GM18508 (cell line): ENCODE data around the gene ATP6V0C.
"Not testable (repeated sequence)": the region's sequence is repeated elsewhere in the genome, so short reads cannot be mapped to it uniquely, and the experiment has no call there.

Experiments used
- ATAC-seq: cut with Tn5 transposase; IDR thresholded peaks from one replicate; pipeline ENCODE4 v1.9.1; 2021; ENCODE audit warnings: moderate number of reproducible peaks; ENCODE audit not compliant: insufficient read depth, unreplicated experiment

ATP6V0C gene

DNA sequence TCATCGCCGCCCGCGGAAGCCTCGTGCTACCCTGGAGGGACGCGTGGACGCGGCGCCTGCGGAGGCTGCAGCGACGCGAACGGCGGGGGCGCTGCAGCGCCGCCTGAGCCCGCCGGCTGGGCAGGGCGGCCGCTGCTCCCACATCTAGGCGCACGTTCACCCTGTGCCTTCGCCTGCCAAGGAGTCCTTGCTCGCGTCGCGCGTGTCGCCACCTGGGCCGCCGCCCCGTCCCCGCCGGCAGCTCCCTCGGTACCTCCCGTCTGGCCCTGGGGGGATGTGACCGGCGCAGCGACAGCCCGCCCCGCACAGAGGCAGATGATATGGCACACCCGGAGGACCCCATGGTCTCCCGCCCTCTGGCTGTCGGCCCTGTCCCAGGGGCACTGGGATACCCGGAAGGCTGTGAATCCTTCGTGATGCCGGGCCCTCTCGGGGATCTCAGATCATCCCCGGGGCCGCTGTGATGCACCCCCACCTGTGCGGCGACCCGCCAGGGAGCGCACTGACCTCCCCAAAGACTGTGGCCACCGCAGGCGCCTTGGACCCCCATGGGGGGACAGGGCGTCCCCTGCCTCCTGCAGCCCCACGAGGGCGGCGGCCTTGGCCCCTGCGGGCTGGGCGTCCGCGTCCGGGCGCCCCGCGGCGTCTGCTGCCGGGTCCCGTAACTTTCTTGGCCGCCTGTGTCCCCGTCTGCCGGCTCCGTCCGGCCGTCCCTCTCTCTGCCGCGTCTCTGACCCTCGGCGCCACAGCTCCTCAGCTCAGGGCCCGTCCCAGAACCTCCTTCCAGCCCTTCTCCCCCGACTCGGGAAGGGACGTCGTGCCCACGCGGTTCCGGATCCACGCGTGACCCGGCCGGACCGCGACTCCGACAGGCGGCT, 39.5 kb upstream of the ATP6V0C start:
- ATAC-seq: no peak

DNA sequence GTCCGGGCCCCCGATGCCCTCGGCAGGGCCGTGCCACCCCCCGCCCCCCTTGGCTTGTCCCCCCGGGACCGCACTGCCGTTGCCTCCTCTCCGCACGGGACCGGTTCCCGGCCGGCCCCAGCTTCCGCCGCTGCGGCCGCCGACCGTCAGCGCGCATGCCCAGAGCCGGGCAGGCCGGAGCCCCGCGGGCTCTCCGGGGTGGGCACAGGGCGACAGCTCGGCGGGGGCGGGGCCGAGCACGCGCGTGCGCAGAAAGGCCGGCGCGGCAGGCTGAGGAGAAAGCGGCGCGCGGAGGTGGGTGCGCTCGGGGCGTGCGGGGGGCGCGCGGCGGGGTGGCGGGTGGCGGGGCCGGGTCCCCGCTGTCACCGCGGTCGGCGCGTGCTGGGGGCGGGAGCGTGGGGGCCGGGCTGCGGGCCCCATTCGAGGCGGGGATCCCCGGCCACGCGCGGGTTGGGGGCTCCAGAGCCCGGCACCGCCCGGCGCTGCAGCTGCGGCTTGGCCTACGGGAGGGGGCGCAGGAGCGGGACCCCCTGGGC, 38.8 kb upstream of the ATP6V0C start, which contains the start of gene TBC1D24:
Gene TBC1D24, plus strand, starts transcription at position 251 of the 536 bp plus-strand sequence. CDS start 21,022 bp downstream, outside the sequence.
- no peak for ATAC-seq

DNA sequence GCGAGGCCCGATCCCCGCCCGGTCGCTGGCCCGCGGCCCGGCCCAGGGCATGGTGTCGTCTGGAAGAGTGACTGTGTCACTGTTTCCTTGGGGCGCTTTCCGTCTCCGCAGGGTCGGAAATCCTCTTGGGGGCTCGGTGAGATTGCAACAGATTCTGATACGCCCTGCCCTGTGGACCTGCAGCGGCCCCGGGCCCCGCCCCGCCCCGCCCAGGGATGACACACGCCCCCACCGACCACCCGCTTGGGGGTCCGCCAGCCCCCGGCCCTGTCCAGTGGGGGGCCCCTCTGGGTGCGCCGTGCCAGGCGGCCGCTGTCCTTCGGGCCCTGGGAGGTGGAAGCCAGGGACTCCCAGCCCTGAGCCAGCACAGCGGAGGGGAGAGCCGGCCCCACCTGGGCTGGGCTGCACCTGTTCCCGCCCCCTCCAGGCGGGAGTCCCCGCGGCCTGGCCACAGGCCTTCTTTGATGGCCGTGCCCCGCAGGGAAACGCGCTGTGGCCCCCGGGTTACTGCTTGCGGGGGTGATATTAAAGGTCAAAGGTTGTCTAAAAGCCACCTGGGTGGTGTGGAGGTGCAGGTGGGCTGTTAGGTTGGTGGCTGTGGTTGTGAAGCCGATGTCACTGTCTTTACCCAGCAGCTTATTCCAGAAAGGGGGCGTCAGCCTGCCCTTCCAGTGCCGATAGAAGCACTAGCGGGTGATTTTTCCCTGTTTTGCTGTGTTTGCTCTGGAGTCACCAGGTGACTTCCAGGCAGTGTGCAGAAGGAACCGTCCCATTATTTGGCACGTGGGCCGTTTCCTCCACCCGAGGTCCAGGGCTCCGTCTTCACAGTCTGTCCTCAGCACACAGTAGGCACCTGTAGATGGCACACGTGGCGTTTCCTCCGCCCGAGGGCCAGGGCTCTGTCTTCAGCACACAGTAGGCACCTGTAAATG, 38.1 kb upstream of the ATP6V0C start:
- no peak for ATAC-seq

DNA sequence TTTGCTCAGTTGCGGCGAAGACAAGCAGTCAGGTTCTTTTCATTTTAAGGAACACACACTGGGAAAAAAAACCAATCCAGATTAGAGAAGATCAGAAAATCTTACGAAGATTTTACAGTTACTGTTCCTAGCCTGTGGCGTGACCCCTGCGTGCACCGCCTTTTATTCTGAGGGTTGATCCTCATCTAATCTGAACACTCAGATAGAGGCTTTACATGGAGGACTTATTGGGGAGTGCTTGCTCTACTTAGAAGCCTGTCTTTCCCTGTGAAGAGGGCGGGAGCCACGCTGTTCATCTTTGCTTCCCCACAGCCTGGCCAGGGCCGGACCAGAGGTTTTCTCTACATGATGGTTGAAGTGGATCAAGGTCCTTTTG, 37.4 kb upstream of the ATP6V0C start:
- ATAC-seq: no peak

DNA sequence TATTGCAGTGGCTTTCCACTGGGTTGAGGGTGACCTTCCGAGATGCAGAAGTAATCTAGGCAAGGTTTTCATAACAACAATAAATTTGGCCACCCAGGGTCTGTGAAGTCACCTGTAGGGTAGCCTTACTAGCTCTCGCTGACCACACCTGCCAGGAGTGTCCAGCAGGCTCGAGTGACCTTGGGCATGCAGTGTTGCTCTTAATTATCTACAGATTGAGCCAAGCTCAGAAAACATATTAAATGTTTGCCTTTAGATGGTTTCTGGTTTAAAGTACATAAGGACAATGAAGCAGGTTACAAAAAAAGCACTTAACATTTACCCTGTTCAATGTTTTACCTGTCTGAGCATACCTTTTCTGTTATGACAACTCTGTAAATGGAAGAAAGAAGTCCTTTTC, 37.0 kb upstream of the ATP6V0C start:
- no peak for ATAC-seq

DNA sequence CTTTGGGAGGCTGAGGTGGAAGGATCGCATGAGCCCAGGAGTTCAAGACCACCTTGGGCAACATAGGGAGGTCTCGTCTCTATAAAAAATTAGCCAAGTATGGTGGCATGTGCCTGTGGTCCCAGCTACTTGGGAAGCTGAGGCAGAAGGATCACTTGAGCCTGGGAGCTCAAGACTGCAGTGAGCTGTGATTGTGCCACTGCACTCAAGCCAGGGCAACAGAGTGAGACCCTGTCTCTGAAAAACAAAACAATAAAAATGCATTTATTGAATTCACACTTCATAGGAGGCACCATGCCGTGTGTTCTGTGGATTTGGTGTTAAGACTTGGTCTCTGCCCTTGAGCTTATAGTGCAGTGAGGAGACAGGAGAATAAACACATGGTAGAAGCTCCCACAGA, 36.4 kb upstream of the ATP6V0C start:
- no peak for ATAC-seq

DNA sequence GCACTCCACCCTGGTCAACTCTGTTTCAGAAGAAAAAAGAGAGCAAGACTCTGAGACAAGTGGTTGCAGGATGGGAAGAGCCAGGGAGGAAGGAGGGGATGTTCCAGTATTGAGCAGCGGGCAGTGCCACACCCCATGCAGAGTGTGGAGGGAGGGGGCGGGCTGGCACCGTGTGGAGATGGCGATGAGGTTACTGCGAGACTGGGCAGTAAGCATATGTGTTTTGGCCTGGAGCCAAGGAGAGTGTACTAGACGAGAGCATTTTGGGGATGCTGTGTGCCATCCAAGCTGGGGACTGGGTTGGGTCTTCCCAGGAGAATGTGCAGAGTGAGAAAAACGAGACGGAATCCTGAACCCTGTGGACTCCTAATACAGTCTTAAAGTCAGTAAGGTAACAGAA, 35.5 kb upstream of the ATP6V0C start:
- ATAC-seq: no peak

DNA sequence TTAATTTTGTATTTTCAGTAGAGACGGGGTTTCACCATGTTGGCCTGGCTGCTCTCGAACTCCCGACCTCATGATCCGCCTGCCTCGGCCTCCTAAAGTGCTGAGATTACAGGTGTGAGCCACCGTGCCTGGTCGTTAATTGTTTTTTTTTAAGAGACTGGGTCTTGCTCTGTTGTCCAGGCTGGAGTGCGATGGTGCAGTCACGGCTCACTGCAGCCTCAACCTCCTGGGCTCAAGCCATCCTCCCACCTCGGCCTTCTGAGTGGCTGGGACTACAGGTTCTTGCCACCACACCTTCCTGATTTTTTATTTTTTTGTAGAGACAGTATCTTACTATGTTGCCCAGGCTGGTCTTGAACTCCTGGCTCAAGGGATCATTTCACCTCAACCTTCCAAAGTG, 33.8 kb upstream of the ATP6V0C start:
- ATAC-seq: not testable (repeated sequence)

DNA sequence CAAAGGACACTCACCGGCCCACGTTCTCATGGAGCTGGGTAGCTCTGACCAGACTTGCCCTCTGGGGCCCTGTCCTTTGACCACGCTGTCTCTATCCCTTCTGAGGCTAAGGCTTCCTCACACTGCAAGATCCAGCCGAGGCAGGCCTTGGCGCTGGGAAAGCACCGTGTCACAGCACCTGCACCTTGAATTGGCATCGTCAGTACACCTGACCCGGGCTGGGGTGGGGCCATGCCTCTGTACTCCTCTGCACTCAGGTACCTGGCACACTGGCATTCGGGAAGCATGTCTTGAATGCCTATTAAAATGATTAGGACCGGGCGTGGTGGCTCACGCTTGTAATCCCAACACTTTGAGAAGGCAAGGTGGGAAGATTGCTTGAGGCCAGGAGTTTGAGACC, 32.8 kb upstream of the ATP6V0C start:
- ATAC-seq: no peak

DNA sequence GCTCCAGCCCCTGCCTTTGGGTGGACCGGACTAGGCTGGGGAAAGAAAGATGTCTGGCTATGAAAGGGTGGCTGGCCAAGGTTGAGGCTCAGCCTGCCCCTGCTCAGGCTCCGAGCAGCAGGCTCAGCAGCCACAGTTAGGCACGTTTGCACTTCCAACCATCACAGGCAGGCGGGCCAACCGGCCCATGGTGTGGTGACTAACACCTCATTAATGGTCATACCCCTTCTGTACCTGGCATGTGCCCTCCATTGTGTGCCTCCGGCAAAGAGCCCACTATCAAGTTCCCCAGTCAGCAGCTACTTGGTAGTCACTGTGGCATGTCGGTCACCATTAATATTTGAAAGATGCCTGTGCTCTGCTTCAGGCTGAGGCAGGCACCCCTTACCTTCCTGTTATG, 32.1 kb upstream of the ATP6V0C start:
- ATAC-seq: no peak

DNA sequence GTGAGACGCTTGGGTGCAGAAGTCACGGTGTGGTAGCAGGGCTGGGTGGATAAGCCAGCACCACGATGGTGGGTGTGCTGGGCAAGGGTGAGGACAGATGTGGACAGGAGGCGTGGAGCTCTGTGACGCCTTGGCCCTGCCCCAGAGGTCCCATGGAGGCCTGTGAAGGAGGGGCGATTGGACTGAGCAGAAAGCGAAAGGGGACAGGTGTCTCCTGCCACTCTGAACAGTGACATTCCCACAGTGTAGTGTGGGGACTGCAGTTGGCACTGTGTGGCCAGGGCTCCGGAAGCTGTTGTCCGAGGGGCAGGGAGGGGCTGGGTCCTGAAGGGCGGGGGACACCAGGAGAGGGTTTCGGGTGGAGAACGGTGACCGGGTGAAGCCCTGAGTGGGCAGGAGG, 31.5 kb upstream of the ATP6V0C start:
- ATAC-seq: no peak

DNA sequence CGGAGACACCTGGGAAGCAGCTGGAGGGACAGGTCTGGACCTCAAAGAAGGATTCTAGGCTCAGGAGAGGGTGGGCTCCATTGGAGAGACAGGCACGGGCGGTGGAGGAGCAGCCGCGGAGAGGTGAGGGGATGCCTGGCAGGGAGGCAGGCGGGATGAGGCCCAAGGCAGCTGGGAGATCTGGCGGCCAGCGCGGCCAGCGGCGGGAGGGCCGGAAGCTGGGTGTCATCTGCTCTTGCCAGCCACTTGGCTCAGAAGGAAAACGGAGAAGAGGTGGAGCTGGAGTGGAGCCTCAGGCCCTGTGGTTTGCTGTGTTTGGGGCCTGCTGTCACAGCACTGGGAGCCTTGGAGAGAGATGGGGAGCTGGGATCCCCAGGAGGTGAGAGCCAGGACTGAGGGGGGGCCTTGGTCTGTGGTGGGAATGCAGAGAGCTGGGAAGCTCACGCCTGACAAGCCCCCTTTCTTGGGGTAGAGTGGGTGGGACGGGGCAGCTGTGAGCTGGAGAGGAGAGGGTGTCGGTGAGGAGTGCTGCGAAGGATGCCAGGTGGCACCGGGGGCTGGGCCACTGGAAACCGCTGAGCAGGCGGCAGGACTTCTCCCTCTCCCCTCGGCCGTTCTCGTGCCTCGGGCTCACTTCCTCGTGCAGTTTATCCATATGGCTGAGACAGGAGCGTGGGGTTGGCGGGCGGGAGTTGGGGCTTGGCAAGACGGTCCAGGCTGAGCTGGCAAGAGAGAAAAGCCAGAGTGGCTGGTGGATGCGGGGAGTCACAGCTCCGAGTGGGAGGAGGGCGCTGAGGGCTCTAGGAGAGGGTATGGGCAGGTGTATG, 30.8 kb upstream of the ATP6V0C start:
- ATAC-seq: no peak

DNA sequence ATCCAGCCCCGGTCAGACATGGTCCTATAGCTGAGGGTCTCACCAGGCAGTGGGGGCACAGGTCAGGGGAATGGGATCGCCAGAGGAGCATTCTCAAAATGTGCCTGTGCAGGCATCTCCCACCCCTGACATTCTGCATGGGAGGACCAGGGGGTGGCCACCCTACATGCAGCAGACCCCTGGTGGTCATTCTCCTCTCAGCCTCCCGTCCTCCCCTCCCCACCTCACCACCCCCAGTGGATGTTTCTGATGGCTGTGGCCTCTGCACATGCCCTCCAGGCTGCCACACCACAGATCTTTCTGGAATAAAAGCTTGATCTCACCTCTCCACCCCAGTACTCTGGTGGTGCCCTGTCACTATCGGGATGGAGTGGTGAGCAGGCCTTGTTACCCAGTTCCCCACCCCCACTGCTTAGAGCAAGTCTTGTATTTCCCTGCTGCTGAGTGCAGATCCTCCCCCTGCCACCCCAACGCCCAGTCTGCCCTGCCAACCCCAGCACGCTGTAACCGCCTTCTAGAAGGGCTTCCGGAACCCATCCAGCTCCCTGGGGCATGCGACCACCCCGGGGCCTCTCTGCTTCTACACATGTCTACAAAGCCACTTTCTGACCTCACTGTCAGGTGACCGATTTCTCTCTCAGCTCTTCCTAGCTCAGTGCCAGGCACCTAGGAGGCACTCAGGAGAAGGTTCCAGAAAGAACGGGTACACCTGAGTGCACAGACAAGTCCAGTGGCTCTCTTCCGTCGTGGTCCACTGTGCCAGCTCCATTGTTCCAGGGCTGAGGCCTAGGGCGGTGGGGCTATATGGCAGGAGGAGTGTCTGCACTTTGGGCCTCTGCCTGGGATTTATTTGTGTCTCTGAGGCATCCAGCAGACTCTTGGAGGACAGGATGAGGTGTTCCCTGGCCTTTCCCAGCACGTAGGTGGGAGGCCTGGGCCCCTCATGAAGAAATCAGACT, 29.5 kb upstream of the ATP6V0C start:
- ATAC-seq: no peak

DNA sequence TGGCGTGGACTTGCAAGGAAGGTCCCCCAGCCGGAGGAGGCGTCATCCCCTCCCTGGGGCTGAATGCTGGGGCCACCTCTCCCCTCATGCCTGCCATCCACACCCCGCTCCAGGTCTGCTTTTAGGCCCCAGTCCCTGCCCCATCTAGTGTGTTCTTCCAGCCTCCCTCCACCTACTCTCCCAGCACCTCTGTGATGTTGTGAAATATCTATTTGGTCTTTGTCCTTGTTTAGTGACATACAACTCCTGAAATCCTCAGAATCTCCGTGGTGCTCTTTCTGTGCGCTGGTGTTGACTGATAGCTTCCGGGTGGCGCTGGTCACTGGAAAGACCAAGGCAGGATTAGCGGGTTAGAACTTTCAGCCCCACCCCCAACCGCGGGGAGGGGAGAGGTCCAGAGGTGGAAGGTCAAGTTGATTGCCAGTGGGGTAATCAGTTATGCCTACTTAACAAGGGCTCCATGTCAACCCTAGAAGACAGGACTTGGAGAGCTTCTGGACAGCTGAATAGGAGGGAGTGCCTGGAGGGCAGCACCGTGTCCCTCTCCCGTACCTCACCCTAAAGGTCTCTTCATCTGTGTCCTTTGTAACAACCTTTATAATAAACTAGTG, 28.7 kb upstream of the ATP6V0C start:
- no peak for ATAC-seq

DNA sequence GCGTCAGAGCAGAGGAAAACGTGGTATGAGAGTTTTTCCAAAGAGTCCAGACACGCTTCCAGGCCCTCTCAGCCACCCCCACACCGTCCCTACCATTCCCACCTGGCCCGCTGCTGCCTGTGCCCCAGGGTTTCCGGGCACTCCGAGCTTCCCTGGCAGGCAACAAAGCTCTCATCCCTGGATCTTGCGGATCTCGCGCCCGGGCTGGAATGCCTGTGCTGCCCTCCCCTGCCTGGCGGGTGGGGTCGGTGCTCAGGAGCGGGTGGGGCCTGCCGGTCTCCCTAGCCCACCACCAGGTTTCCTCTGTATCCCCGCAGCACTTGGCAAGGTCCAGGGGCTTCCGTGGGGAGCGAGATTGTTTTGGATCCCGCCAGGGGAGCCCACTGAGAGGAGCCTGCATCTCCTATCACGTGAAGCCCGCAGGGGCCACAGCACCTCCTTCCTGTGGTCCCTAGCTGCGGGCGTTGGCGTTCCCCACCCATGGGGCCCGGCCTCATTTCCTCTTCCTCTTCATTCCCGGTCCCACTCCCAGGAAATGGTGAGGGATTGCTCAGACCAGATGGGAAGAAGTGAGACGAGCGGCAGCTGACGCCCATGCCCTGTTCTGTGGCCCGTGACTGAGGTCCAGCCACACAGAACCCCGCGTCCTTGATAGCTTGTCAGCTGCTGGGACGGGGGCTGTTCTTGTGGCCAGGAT, 27.8 kb upstream of the ATP6V0C start:
- no peak for ATAC-seq

DNA sequence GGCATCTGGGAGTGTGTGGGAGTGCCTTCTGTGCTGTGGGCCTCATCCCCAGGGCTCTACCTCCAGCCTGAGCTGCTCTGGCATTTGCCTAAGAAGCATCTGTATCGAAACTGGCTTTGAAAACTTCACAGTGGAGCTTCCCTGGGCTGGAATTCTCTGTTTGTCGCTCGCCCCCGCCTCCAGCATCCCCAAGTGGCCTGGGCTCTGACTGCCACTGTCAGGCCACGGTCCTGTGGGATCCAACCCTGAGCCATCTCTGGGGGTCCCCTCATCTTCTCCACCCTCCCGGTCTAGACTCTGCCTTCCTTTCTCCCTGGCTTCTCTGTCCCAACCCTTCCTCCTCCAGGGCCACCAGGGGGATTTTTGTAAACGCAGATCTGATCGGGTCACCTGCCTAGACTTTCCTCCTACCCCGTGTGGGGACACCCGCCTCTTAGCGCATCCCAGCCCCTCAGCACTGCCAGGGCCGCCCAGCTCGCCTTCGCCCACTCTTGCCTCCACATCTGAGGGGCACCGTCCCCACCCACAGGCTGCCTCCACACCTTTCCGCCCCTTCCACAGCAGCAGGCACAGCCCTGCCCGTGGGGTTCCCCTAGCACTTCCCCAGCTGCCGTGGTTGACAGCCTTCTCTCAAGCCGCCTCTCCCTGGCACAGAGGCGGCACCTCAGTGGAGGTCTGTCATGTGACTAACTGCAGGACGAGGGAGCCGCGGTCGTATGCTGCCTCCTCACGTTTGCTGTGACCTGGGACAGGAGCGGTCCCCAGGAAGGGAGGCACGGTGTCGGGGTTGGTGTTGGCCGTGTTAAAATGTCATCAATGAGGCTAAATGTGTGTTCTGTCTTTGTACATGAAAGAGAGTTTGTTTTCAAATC, 26.9 kb upstream of the ATP6V0C start:
- ATAC-seq: no peak

DNA sequence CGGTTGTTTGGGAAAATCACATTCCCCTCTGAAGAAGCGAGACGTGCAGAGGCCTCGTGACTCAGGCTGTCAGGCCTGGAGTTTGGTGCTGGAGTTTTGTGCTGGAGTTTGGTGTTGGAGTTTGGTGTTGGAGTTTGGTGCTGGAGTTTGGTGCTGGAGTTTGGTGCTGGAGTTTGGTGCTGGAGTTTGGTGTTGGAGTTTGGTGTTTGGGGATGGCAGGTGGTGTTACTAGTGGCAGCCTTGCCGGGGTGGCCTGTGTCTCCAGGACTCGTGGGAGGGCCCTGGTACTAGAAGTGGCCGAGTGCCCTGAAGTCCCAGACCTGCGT, 26.3 kb upstream of the ATP6V0C start:
- no peak for ATAC-seq
